ENCODE measurements around the gene DDC.

GRCh38 chr7:50584793-50585408 is 19.7 kb upstream of the DDC start:
- TF ChIP-seq CTCF (IDR thresholded peaks at IDR 0.05 in 8 of 11, conservative IDR thresholded peaks at IDR 0.05 in 3 of 11) = no peak
- no peak for TF ChIP-seq POLR2A (IDR thresholded peaks at IDR 0.05)
- no peak for TF ChIP-seq POLR2AphosphoS5 (IDR thresholded peaks at IDR 0.05)
